Stomach (tissue), 9 donors: Measurements from ENCODE around the gene CARD19. TPM values are rescaled to one million over a fixed set of nuclear protein-coding genes. Genes with fewer than 3 reads are reported as not detected.

ENCODE experiments used
- DNase-seq, 2 donors: peaks; one replicate each; pipeline versions ENCODE4 v3.0.0 to v3.0.0-alpha.2; 2013 to 2019
- H3K27ac ChIP-seq, 5 donors: fragments of 200-600 bp in 4 of 5; sonication (generic) in 4 of 5; one replicate each; pipeline ENCODE4 v1.5.1; 2013 to 2019; ENCODE audit warnings: mild to moderate bottlenecking in 1 of 5, moderate library complexity in 1 of 5
- H3K27me3 ChIP-seq, 3 donors: fragments of 200-600 bp; sonication (generic); one replicate each; pipeline ENCODE4 v1.5.1; 2017 to 2019; ENCODE audit warnings: mixed run types in 1 of 3
- H3K36me3 ChIP-seq, 4 donors: fragments of 200-600 bp; sonication (generic); 1 replicate in 3 of 4; 2 replicates in 1 of 4; pipeline ENCODE4 v1.5.1; 2016 to 2019
- H3K4me1 ChIP-seq, 4 donors: fragments of 200-600 bp; sonication (generic); one replicate each; pipeline ENCODE4 v1.5.1; 2016 to 2019
- H3K4me3 ChIP-seq, 4 donors: fragments of 200-600 bp; sonication (generic) in 3 of 4; one replicate each; pipeline ENCODE4 v1.5.1; 2016 to 2019; ENCODE audit warnings: mild to moderate bottlenecking in 1 of 4
- H3K9me3 ChIP-seq, 4 donors: fragments of 200-600 bp; sonication (generic); one replicate each; pipeline ENCODE4 v1.5.1; 2016 to 2019
- CTCF ChIP-seq, 7 experiments: fragments of 450-650 bp in 4 of 7; fragments of 200-600 bp in 3 of 7; sonication (generic) in 3 of 7; IDR thresholded peaks; one replicate each; pipeline ENCODE4 v1.5.1; 2016 to 2019; ENCODE audit warnings: antibody characterized with exemption in 7 of 7, control low read depth in 2 of 7, mild to moderate bottlenecking in 1 of 7
- EP300 ChIP-seq: sonication (generic); formaldehyde crosslinking; IDR thresholded peaks from one replicate; pipeline ENCODE4 v1.6.1; 2017; ENCODE audit warnings: antibody characterized with exemption
- POLR2A ChIP-seq, 4 donors: fragments of 450-650 bp; IDR thresholded peaks; one replicate each; pipeline ENCODE4 v1.6.1; 2016; ENCODE audit warnings: antibody characterized with exemption in 4 of 4, control low read depth in 2 of 4, mild to moderate bottlenecking in 1 of 4, moderate library complexity in 1 of 4
- POLR2AphosphoS5 ChIP-seq, 3 donors: sonication (generic); formaldehyde crosslinking; IDR thresholded peaks; one replicate each; pipeline ENCODE4 v1.6.1; 2016; ENCODE audit warnings: antibody characterized with exemption in 3 of 3
- WGBS, 5 donors: extraction: QIAGEN DNeasy Blood & Tissue Kit in 3 of 5; methylation state at CpG; one replicate each; pipeline versions ENCODE4 v1.1.5 to v1.1.7; 2013 to 2018; 5-methylcytosine and 5-hydroxymethylcytosine counted together
- intact Hi-C: fragments of 100-400 bp; cut with DNase I; formaldehyde crosslinking; loops from one replicate; pipeline ENCODE4 v1.15.1; 2023; ENCODE audit warnings: low total_unique reads
- polyA plus RNA-seq, 3 donors: library from polyadenylated mRNA; stranded (reverse); fragments of 200-250 nt; gene quantifications; one replicate each; pipeline ENCODE4 v1.2.3, GENCODE V29; 2013
- total RNA-seq, 5 donors: library from RNA; depleted of rRNA; stranded (reverse); fragments of >200 nt; gene quantifications; one replicate each; pipeline versions ENCODE4 v1.1.0 to v1.2.3, GENCODE V29; 2014 to 2016
- donor health status: healthy with polysubstance abuse.
- donor health status: Bipolar disorder and iron deficiency.
- donor health status: healthy.

The CARD19 gene
- total and polyA plus RNA-seq, 8 donors: 14.3 to 95.1 (median 45.6) TPM

- TF ChIP-seq POLR2A (IDR thresholded peaks at IDR 0.05) (no peak), POLR2AphosphoS5 (IDR thresholded peaks at IDR 0.05) (no peak), CTCF (IDR thresholded peaks at IDR 0.05) (no peak), EP300 (no peak)
These were observed 5.8 kb upstream of the CARD19 start for GRCh38 chr9:93090091-93090655.

GRCh38 chr9:93091056-93091452 lies 5.0 kb upstream of the CARD19 start:
- no peak overlapping the region for H3K4me3 ChIP-seq
- peaks cover 6 to 27% (median 25%) of the 10 kb centered on the region in 4 donors for H3K4me1 ChIP-seq
- H3K9me3 ChIP-seq: peaks cover 0 to 13% (median 0%) of the 10 kb centered on the region in 4 donors
- TF ChIP-seq POLR2A (IDR thresholded peaks at IDR 0.05) (no peak), EP300 (no peak)
- 82 to 90% (median 87%) methylated on average over 4 of the region's 4 CpGs for WGBS, 5 donors
- no peaks in the 10 kb centered on the region for H3K27me3 ChIP-seq
- no peak overlapping the region for H3K27ac ChIP-seq
- intact Hi-C loops: no loop called here
- no peak for DNase-seq
- no peaks in the 10 kb centered on the region for H3K36me3 ChIP-seq

More at GRCh38 chr9:93090091-93090655, 5.8 kb upstream of the CARD19 start:
- WGBS, 5 donors: 55 to 68% (median 60%) methylated on average over 8 of the region's 8 CpGs
- Histone ChIP-seq H3K4me3 (no peak overlapping the region), H3K4me1 (peaks cover 6 to 27% (median 24%) of the 10 kb centered on the region in 4 donors), H3K27me3 (no peaks in the 10 kb centered on the region), H3K27ac (no peak overlapping the region), H3K9me3 (peaks cover 0 to 13% (median 0%) of the 10 kb centered on the region in 4 donors), H3K36me3 (peaks cover 0 to 4% (median 0%) of the 10 kb centered on the region in 4 donors)
- intact Hi-C loops: no loop called here
- DNase-seq: peak in 1 of 2 donors; percentile 9

DNA sequence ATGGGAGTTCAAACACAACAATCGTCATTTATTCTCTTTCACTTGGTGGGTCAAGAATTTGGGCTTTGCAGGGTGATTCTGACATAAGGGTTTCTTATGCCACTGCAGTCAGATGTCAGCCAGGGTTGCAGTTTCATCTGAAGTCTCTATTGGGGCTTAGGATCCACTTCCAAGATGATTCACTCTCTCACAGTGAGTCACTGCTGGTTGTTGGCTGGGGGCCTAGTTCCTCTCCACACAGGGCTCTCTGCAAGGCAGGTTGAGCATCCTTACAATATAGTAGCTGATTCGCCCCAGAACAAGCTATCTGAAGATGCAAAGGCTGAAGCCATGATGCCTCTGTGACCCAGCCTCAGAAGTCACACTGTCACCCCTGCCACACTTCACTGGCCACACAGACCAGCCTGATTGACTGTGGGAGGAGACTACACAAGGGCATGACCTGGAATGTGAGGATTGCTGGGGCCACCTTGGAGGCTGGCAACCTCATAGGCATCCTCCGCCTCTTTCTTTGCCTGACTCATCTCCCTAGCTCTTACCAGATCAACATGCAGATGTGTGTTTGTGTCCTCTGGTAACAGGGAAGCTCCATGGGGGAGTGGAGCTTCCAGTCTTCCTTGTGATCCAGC lies 4.5 kb upstream of the CARD19 start:
- Histone ChIP-seq H3K36me3 (no peaks in the 10 kb centered on the region), H3K9me3 (peaks cover 0 to 13% (median 0%) of the 10 kb centered on the region in 4 donors), H3K27me3 (no peaks in the 10 kb centered on the region), H3K4me3 (no peak overlapping the region), H3K4me1 (peaks cover 6 to 28% (median 25%) of the 10 kb centered on the region in 4 donors), H3K27ac (no peak overlapping the region)
- TF ChIP-seq POLR2AphosphoS5 (IDR thresholded peaks at IDR 0.05) (no peak), POLR2A (IDR thresholded peaks at IDR 0.05) (no peak), EP300 (no peak), CTCF (IDR thresholded peaks at IDR 0.05) (no peak)
- 64 to 82% (median 73%) methylated on average over 3 of the region's 3 CpGs for WGBS, 5 donors
- DNase-seq: peak in 1 of 2 donors; percentile 48
- intact Hi-C loops: no loop called here

DNA sequence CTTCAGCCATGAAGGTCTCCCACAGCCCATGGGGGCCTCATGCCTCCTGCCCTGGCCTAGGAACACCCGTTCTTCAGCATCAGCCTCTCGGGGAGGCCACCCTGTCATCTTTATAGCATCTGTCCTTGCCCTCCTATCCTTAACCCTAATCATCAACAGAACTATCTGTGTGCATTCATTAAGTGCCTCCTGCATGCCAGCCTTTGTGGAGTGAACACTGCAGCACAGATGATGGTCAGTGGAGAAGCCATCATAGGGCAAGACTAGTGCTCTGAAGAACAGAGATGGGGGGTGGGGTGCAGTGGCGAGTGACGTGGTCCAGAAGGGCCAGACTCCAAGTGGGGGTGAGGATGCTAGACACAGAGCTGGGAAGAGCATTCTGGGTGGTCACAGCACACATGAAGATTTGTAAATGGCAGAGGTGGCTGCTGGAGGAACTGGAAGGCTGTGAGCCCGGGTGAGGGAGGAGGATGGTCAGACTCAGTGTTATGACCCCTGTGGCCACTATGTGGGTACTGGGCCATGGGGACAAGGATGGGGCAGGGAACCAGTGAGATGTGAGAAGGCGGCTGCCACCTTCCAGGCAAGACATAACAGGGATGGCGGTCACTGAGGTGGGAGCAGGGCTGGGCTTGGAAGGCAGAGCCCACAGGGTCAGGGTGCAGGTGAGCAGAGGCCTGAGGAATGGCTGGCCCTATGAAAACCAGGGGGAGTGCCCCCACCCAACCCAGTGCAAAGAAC lies 3.6 kb upstream of the CARD19 start:
- DNase-seq: peak in 1 of 2 donors; percentile 7
- no peak overlapping the region for H3K4me3 ChIP-seq
- WGBS, 5 donors: 78 to 89% (median 83%) methylated on average over 7 of the region's 7 CpGs
- H3K27me3 ChIP-seq: no peaks in the 10 kb centered on the region
- H3K9me3 ChIP-seq: peaks cover 0 to 13% (median 0%) of the 10 kb centered on the region in 4 donors
- H3K27ac ChIP-seq: peak overlapping the region in 4 of 5 donors; percentile 7 to 98 (median 96)
- no peaks in the 10 kb centered on the region for H3K36me3 ChIP-seq
- peaks cover 14 to 37% (median 33%) of the 10 kb centered on the region in 4 donors for H3K4me1 ChIP-seq
- intact Hi-C loops: no loop called here
- TF ChIP-seq POLR2AphosphoS5 (IDR thresholded peaks at IDR 0.05): no peak
- TF ChIP-seq POLR2A (IDR thresholded peaks at IDR 0.05): no peak
- TF ChIP-seq EP300: no peak
- no peak for TF ChIP-seq CTCF (IDR thresholded peaks at IDR 0.05)
